ENCODE results near the gene MMP1.

- TF ChIP-seq, protein P1, sequence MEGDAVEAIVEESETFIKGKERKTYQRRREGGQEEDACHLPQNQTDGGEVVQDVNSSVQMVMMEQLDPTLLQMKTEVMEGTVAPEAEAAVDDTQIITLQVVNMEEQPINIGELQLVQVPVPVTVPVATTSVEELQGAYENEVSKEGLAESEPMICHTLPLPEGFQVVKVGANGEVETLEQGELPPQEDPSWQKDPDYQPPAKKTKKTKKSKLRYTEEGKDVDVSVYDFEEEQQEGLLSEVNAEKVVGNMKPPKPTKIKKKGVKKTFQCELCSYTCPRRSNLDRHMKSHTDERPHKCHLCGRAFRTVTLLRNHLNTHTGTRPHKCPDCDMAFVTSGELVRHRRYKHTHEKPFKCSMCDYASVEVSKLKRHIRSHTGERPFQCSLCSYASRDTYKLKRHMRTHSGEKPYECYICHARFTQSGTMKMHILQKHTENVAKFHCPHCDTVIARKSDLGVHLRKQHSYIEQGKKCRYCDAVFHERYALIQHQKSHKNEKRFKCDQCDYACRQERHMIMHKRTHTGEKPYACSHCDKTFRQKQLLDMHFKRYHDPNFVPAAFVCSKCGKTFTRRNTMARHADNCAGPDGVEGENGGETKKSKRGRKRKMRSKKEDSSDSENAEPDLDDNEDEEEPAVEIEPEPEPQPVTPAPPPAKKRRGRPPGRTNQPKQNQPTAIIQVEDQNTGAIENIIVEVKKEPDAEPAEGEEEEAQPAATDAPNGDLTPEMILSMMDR (IDR thresholded peaks at IDR 0.05; ENCODE audit: borderline replicate concordance, extremely low read depth, low read length, poor library complexity, severe bottlenecking): no peak
- TF ChIP-seq EZH2 (IDR thresholded peaks at IDR 0.05; ENCODE audit: borderline replicate concordance, low read depth, low read length, severe bottlenecking): no peak
Measured at GRCh38 chr11:102773386-102773785, 24.6 kb downstream of the MMP1 start.

All from DND-41 (cell line).